Common myeloid progenitor, CD34-positive (primary cell): ENCODE data around the gene SMIM41.

Experiments used
- CTCF ChIA-PET: fragments of 350-600 bp; sonication (Branson Sonifier 250); formaldehyde crosslinking; loops from one replicate; lab custom pipeline; 2021; ENCODE audit warnings: antibody characterized with exemption; lab: Charles Lee
- POLR2A ChIA-PET: fragments of 350-600 bp; sonication (Branson Sonifier 250); formaldehyde crosslinking; loops from one replicate; lab custom pipeline; 2021; ENCODE audit warnings: antibody characterized with exemption; lab: Charles Lee
- DNase-seq, 3 donors: peaks; one replicate each; pipeline versions ENCODE4 v3.0.0 to v3.0.0-alpha.2; 2013
- H3K27ac ChIP-seq, 2 experiments: 1 replicate in 1 of 2; 2 replicates in 1 of 2; pipeline ENCODE4 v1.7.0; 2013; ENCODE audit warnings: inconsistent platforms in 2 of 2, low read length in 2 of 2, mild to moderate bottlenecking in 2 of 2, low read depth in 1 of 2, moderate library complexity in 1 of 2; ENCODE audit not compliant: severe bottlenecking in 2 of 2, insufficient read depth in 1 of 2, poor library complexity in 1 of 2
- H3K27me3 ChIP-seq, 5 experiments: replicated peaks in 2 of 5; 1 replicate in 3 of 5; 2 replicates in 2 of 5; pipeline versions ENCODE4 v1.6.1 to v1.7.0; 2013; ENCODE audit warnings: low read length in 4 of 5, mild to moderate bottlenecking in 2 of 5, moderate library complexity in 2 of 5, inconsistent platforms in 1 of 5; ENCODE audit not compliant: insufficient read depth in 5 of 5, control insufficient read depth in 4 of 5
- H3K36me3 ChIP-seq, 4 experiments: 1 replicate in 2 of 4; 2 replicates in 2 of 4; pipeline versions ENCODE4 v1.6.1 to v1.7.0; 2013; ENCODE audit warnings: low read length in 3 of 4, control low read depth in 1 of 4, mild to moderate bottlenecking in 1 of 4; ENCODE audit not compliant: control insufficient read depth in 4 of 4, insufficient read depth in 4 of 4
- H3K4me1 ChIP-seq, 4 experiments: 1 replicate in 3 of 4; 2 replicates in 1 of 4; pipeline versions ENCODE4 v1.6.1 to v1.7.1; 2013; ENCODE audit warnings: low read length in 3 of 4, mild to moderate bottlenecking in 3 of 4, control low read depth in 1 of 4, inconsistent platforms in 1 of 4, moderate library complexity in 1 of 4; ENCODE audit not compliant: control insufficient read depth in 4 of 4, insufficient read depth in 4 of 4; ENCODE audit errors: control extremely low read depth in 1 of 4
- H3K4me3 ChIP-seq, 7 experiments: 1 replicate in 4 of 7; 2 replicates in 3 of 7; pipeline versions ENCODE4 v1.5.1 to v1.7.0; 2013; ENCODE audit warnings: mild to moderate bottlenecking in 7 of 7, low read length in 6 of 7, moderate library complexity in 6 of 7, inconsistent platforms in 2 of 7, low read depth in 2 of 7, control low read depth in 1 of 7; ENCODE audit not compliant: insufficient read depth in 4 of 7, control insufficient read depth in 1 of 7; ENCODE audit errors: extremely low read depth in 1 of 7
- H3K9me3 ChIP-seq, 5 experiments: 1 replicate in 4 of 5; 2 replicates in 1 of 5; pipeline versions ENCODE4 v1.6.1 to v1.7.1; 2013; ENCODE audit warnings: low read length in 4 of 5, mild to moderate bottlenecking in 2 of 5, inconsistent platforms in 1 of 5, low read depth in 1 of 5, moderate library complexity in 1 of 5; ENCODE audit not compliant: control insufficient read depth in 4 of 5, insufficient read depth in 2 of 5; ENCODE audit errors: control extremely low read depth in 1 of 5
- WGBS: methylation state at CpG from one replicate; pipeline ENCODE4 v1.1.5; 2013; ENCODE audit not compliant: insufficient coverage; 5-methylcytosine and 5-hydroxymethylcytosine counted together

The SMIM41 gene

GRCh38 chr12:52063981-52064649, 15.4 kb upstream of the SMIM41 start:
- POLR2A ChIA-PET: interaction anchor here (0.6 to 1.3 kb wide), 2 partner anchors 11 to 26 kb away, joined by 3 to 4 read pairs; no protein-coding TSS in a partner anchor
- H3K36me3 ChIP-seq: no peaks in the 10 kb centered on the region
- CTCF ChIA-PET: interaction anchor here (1.2 to 31.9 kb wide), 2 partner anchors 14 to 38 kb away, joined by 3 to 661 read pairs; no protein-coding TSS in a partner anchor
- H3K27me3 ChIP-seq: no peaks in the 10 kb centered on the region
- no peak for DNase-seq
- H3K9me3 ChIP-seq: no peaks in the 10 kb centered on the region
- peaks cover 0 to 3% (median 2%) of the 10 kb centered on the region in 4 experiments for H3K4me1 ChIP-seq
- no peak overlapping the region for H3K4me3 ChIP-seq
- 96% methylated on average over 8 of the region's 12 CpGs for WGBS
- H3K27ac ChIP-seq: no peak overlapping the region

- Histone ChIP-seq H3K27me3 (no peaks in the 10 kb centered on the region), H3K4me3 (no peak overlapping the region), H3K27ac (no peak overlapping the region), H3K4me1 (peaks cover 4 to 18% (median 18%) of the 10 kb centered on the region in 4 experiments), H3K36me3 (no peaks in the 10 kb centered on the region), H3K9me3 (no peaks in the 10 kb centered on the region)
- 58% methylated on average over 6 of the region's 8 CpGs for WGBS
- ChIA-PET CTCF (interaction anchor here (0.8 to 31.9 kb wide), 8 partner anchors 10 to 73 kb away, joined by 3 to 661 read pairs (median 6); partner anchors contain the start of genes NR4A1 and SMIM41), POLR2A (interaction anchor here (1.5 kb wide), 1 partner anchor 16 kb away, joined by 6 read pairs; the partner anchor contains the start of gene NR4A1)
- DNase-seq: no peak
Observed at GRCh38 chr12:52066346-52067080, 13.0 kb upstream of the SMIM41 start.

- Histone ChIP-seq H3K27me3 (no peaks in the 10 kb centered on the region), H3K9me3 (no peaks in the 10 kb centered on the region), H3K4me1 (peaks cover 4 to 19% (median 18%) of the 10 kb centered on the region in 4 experiments), H3K27ac (no peak overlapping the region), H3K36me3 (peaks cover 0 to under 1% (median 0%) of the 10 kb centered on the region in 4 experiments), H3K4me3 (no peak overlapping the region)
- WGBS: 81% methylated on average over 3 of the region's 3 CpGs
- ChIA-PET CTCF (interaction anchor here (1.1 to 31.9 kb wide), 5 partner anchors 10 to 60 kb away, joined by 4 to 661 read pairs (median 8); partner anchors contain the start of genes NR4A1 and SMIM41), POLR2A (interaction anchor here (1.5 kb wide), 1 partner anchor 16 kb away, joined by 6 read pairs; the partner anchor contains the start of gene NR4A1)
- DNase-seq: no peak
Observed at GRCh38 chr12:52067081-52067374, 12.5 kb upstream of the SMIM41 start.

- peak; percentile 96 to 98 (median 97) for DNase-seq
- H3K27ac ChIP-seq: peak within 1 kb of the TSS; percentile 95 to 98
- no peaks in the 10 kb centered on the region for H3K27me3 ChIP-seq
- H3K4me3 ChIP-seq: peak within 1 kb of the TSS; percentile 69 to 99 (median 93)
- WGBS: 0% methylated on average over 35 of the region's 60 CpGs
- CTCF ChIA-PET: interaction anchor here (1.0 to 31.9 kb wide), 10 partner anchors 9 to 43 kb away, joined by 3 to 661 read pairs (median 6); partner anchors contain the start of gene SMIM41
- H3K36me3 ChIP-seq: peaks cover 4 to 22% (median 13%) of the 10 kb centered on the region in 4 experiments
- POLR2A ChIA-PET: interaction anchor here (0.6 to 3.7 kb wide), 11 partner anchors 10 to 47 kb away, joined by 3 to 20 read pairs (median 4); partner anchors contain the start of gene NR4A1
- H3K4me1 ChIP-seq: peaks cover 4 to 19% (median 18%) of the 10 kb centered on the region in 4 experiments
- H3K9me3 ChIP-seq: no peaks in the 10 kb centered on the region
Observed at GRCh38 chr12:52069327-52070184, 9.9 kb upstream of the SMIM41 start, which contains the start of gene ATG101. TSS of gene ATG101 (plus strand) at chr12:52069978. CDS start at chr12:52073651, 3,673 bp downstream.

GRCh38 chr12:52070185-52070925, 9.1 kb upstream of the SMIM41 start:
- Histone ChIP-seq H3K27me3 (no peaks in the 10 kb centered on the region), H3K36me3 (peaks cover 8 to 30% (median 19%) of the 10 kb centered on the region in 4 experiments), H3K27ac (peak overlapping the region; percentile 95 to 98), H3K4me3 (peak overlapping the region; percentile 69 to 99 (median 93)), H3K9me3 (no peaks in the 10 kb centered on the region), H3K4me1 (peaks cover 4 to 19% (median 18%) of the 10 kb centered on the region in 4 experiments)
- ChIA-PET CTCF (interaction anchor here (0.9 to 31.9 kb wide), 11 partner anchors 9 to 44 kb away, joined by 3 to 661 read pairs (median 5); partner anchors contain the start of gene SMIM41), POLR2A (interaction anchor here (0.6 to 3.7 kb wide), 9 partner anchors 10 to 48 kb away, joined by 3 to 20 read pairs (median 5); partner anchors contain the start of gene NR4A1)
- no peak for DNase-seq
- WGBS: 4% methylated on average over 36 of the region's 37 CpGs
